ENCODE measurements around the gene SPINK9.
"Not testable (repeated sequence)": the region's sequence is repeated elsewhere in the genome, so short reads cannot be mapped to it uniquely, and the experiment has no call there.

SPINK9 gene

GRCh38 chr5:148312153-148312552 lies 23.2 kb upstream of the SPINK9 start, which contains the start of gene SPINK7:
Gene SPINK7, plus strand, starts transcription at chr5:148312423. Its CDS starts 61 bp downstream, at chr5:148312484.
- H3K4me3 ChIP-seq (ENCODE audit: low read length) = no peak within 1 kb of the TSS
- TF ChIP-seq CTCF (conservative IDR thresholded peaks at IDR 0.05; ENCODE audit: low read depth, low read length) = no peak
- DNase-seq (ENCODE audit: low read depth) = no peak

GRCh38 chr5:148314187-148314586 lies 21.2 kb upstream of the SPINK9 start:
- H3K4me3 ChIP-seq (ENCODE audit: low read length) = no peak overlapping the region
- DNase-seq (ENCODE audit: low read depth) = no peak
- no peak for TF ChIP-seq CTCF (conservative IDR thresholded peaks at IDR 0.05; ENCODE audit: low read depth, low read length)

GRCh38 chr5:148314731-148315130 lies 20.6 kb upstream of the SPINK9 start:
- no peak for TF ChIP-seq CTCF (conservative IDR thresholded peaks at IDR 0.05; ENCODE audit: low read depth, low read length)
- no peak for DNase-seq (ENCODE audit: low read depth)

GRCh38 chr5:148320011-148320963 lies 15.1 kb upstream of the SPINK9 start:
- H3K4me3 ChIP-seq (ENCODE audit: low read length) = peak overlapping the region; percentile 43
- DNase-seq (ENCODE audit: low read depth) = not testable (repeated sequence)

More at GRCh38 chr5:148314731-148315130, 20.6 kb upstream of the SPINK9 start:
- no peak overlapping the region for H3K4me3 ChIP-seq (ENCODE audit: low read length)

GRCh38 chr5:148333262-148333849 lies 2.0 kb upstream of the SPINK9 start:
- TF ChIP-seq CTCF (conservative IDR thresholded peaks at IDR 0.05; ENCODE audit: low read depth, low read length) = no peak
- H3K4me3 ChIP-seq (ENCODE audit: low read length) = no peak overlapping the region
- DNase-seq (ENCODE audit: low read depth) = no peak

- H3K4me3 ChIP-seq (ENCODE audit: low read length) = no peak overlapping the region
- no peak for TF ChIP-seq CTCF (conservative IDR thresholded peaks at IDR 0.05; ENCODE audit: low read depth, low read length)
- DNase-seq (ENCODE audit: low read depth) = no peak
Observed at GRCh38 chr5:148336704-148337435, 1.5 kb downstream of the SPINK9 start.

GRCh38 chr5:148342371-148343045 lies 7.1 kb downstream of the SPINK9 start:
- TF ChIP-seq CTCF (conservative IDR thresholded peaks at IDR 0.05; ENCODE audit: low read depth, low read length) = no peak
- no peak overlapping the region for H3K4me3 ChIP-seq (ENCODE audit: low read length)
- no peak for DNase-seq (ENCODE audit: low read depth)
